ENCODE results near the gene MECP2.
"Not testable (repeated sequence)": the region's sequence is repeated elsewhere in the genome, so short reads cannot be mapped to it uniquely, and the experiment has no call there.

The MECP2 gene

DNA sequence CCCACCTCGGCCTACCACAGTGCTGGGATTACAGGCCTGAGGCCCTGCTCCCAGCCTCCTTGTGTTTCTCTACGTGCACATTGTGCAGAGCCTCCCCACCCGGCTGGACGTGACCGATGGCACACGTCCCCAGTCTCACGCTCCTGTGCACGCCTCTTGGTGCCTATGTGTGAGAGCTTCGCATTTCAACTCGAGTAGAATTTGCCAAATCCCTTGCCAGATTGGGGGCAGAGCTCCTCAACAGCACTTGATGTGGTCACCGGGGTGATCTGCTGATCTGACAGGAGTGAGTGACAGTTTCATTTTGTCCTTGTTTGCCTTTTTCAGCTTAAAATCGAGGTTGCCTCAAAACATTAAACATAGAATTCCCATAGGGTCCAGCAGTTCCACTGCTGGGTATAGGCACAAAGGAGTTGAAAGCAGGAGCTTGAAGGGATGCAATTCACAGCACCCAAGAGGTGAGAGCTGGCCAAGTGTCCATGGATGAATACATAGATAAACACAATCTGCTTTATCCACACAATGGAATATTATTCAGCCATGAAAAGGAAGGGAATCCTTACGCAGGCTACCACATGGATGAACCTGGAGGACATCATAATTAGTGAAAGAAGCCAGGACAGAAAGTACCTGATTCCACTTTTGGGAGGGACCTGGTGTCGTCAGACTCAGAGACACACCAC, 107.4 kb downstream of the MECP2 start:
- ATAC-seq, result no peak

DNA sequence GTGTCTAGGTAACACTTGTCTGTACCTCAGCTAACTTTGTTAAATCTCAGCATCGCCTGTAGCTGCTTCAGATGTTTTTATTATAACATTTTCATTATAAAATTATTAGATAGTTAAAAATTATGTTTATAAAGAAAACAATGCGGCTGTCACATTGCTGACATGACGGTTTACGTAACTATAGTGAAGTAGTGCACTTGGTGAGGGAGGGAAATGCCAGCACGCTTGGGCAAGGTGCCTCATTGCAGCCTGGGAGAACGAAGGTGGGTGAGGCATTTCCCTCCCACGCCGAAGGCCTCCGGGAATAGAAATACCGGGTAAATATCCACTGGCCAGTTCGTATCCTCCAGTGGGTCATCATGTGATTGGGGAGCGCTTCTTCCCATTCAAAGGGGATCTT, 109.0 kb downstream of the MECP2 start:
- no peaks in the 10 kb centered on the region for H3K27me3 Mint-ChIP-seq
- no peak overlapping the region for H3K27ac Mint-ChIP-seq
- H3K9me3 Mint-ChIP-seq, result no peaks in the 10 kb centered on the region
- ATAC-seq, result no peak
- H3K4me1 Mint-ChIP-seq, result peaks cover 38% of the 10 kb centered on the region
- DNase-seq, result no peak
- H3K4me3 Mint-ChIP-seq, result no peak overlapping the region

More for the DNA sequence above, 107.4 kb downstream of the MECP2 start:
- H3K4me1 Mint-ChIP-seq, result peaks cover 22% of the 10 kb centered on the region
- H3K27me3 Mint-ChIP-seq, result no peaks in the 10 kb centered on the region
- H3K9me3 Mint-ChIP-seq, result no peaks in the 10 kb centered on the region
- H3K27ac Mint-ChIP-seq, result peak overlapping the region; percentile 86 to 90
- peak overlapping the region; percentile 70 to 80 for H3K4me3 Mint-ChIP-seq
- peak in 1 of 2 donors; percentile 33 for DNase-seq

DNA sequence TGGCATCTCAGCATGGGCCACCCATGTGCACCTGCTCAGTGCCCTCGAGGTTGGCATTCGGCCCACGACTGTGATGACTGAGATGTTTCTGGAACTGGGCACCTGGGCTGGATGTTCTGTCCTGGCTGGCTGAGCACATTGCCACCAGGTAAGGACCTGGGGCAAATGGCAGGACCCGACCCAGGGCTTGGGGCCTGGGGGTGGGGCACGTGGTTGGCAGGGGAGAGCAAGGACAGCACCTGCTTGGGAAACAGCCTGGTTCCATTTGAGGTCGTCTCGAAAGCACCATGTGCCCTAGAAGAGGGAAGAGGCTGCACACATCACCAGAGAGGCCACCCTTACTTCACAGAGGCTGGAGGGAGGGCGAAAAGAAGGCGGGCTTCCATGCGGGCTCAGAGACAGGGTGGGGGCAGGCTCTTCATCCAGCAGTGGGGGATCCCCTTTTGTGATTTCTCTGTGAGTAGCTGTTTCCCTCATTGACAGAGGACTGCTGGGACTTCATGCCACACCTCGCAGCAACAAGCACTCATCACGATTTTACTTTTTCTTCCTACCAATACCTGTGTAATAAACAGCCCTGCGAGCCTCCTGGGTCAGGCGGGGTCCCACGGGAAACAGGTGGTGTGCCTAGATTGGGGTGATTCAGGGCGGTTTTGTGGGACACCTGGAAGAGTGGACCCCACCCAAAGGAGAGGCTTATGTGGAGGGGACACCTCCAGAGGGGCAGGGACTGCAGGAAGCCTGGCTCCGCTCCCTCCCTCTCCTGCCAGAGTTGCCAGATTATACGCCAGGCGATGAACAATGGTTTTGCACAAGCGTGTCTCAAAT, 113.0 kb downstream of the MECP2 start:
- DNase-seq (peak; percentile 42 to 58), ATAC-seq (peak; percentile 66)
- H3K9me3 Mint-ChIP-seq, result no peaks in the 10 kb centered on the region
- peaks cover 56% of the 10 kb centered on the region for H3K4me1 Mint-ChIP-seq
- no peaks in the 10 kb centered on the region for H3K27me3 Mint-ChIP-seq
- H3K4me3 Mint-ChIP-seq, result peak overlapping the region; percentile 87 to 92
- peak overlapping the region; percentile 90 to 95 for H3K27ac Mint-ChIP-seq

DNA sequence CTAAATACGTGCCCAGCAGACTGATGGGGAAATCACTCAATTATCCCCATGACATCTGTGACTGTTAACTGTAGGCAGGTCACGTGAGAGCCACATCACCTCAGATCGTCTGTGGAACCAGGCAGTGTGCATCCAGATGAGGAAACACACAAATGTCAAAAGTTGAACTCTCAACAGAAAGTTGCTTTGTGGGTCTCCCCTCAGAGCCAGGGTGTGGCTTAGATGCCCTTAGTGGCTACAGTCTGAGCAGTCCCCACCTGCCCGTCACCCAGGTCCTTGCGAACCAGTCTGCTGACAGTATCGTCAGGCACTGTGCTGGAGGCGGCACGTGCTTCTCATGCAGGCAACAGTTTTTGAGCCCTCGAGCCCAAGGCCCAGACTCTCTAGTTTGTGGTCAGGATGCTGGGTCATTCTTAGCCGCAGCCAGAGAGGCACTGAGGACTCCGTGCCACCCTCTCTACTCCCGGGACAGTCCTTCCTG, 114.2 kb downstream of the MECP2 start:
- peak overlapping the region in 1 of 2 donors; percentile 78 for H3K27ac Mint-ChIP-seq
- no peak for DNase-seq
- no peaks in the 10 kb centered on the region for H3K9me3 Mint-ChIP-seq
- no peaks in the 10 kb centered on the region for H3K27me3 Mint-ChIP-seq
- no peak for ATAC-seq
- H3K4me3 Mint-ChIP-seq, result peak overlapping the region; percentile 70 to 81
- H3K4me1 Mint-ChIP-seq, result peaks cover 51% of the 10 kb centered on the region

DNA sequence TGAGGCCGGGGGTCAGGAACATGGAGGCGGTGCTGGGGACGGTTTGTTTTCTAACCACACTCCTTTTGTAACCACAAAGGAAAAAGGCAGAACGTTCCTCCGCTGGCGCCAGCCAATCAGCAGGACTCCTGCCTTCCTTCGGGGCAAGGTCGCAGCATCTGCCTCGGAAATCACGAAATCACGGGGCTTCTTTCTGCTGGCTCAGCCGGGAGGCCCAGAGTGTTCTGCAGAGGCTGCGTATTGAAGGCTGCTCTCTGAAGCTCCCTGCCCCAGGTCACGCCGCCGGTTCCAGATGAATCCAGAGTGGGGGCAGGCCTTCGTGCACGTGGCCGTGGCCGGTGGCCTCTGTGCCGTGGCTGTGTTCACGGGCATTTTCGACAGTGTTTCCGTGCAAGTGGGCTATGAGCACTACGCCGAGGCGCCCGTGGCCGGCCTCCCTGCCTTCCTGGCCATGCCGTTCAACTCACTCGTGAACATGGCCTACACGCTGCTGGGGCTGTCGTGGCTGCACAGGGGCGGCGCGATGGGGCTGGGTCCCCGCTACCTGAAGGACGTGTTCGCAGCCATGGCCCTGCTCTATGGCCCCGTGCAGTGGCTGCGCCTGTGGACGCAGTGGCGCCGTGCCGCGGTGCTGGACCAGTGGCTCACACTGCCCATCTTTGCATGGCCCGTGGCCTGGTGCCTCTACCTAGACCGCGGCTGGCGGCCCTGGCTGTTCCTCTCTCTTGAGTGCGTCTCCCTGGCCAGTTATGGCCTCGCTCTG, 115.6 kb downstream of the MECP2 start:
- peaks cover 51% of the 10 kb centered on the region for H3K4me1 Mint-ChIP-seq
- ATAC-seq, result peak; percentile 44
- peak overlapping the region; percentile 85 to 92 for H3K27ac Mint-ChIP-seq
- H3K9me3 Mint-ChIP-seq, result no peaks in the 10 kb centered on the region
- H3K4me3 Mint-ChIP-seq, result peak overlapping the region; percentile 70 to 81
- no peaks in the 10 kb centered on the region for H3K27me3 Mint-ChIP-seq
- peak; percentile 43 to 70 for DNase-seq

DNA sequence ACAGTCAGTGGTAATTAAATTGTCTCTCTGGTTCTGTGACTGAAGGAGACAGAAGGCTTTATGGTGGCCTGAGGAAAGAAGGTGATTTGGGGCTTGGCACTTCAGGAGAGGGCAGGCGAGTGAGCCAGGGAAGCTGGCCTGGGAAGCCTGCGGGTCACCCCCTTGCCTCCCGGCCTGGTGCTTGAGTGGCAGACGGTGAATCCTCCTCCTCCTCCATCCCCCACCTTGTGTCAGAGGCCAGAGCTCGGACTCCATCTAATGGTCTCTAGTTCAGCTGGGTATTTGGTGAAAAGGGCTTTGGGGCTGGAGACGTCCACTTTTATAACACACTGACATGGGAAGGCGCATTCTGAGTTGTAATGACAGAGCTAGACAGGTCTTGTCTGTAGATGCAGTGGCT, 116.3 kb downstream of the MECP2 start:
- Mint-ChIP-seq H3K27me3 (no peaks in the 10 kb centered on the region), H3K27ac (peak overlapping the region; percentile 85 to 92), H3K9me3 (no peaks in the 10 kb centered on the region), H3K4me3 (peak overlapping the region; percentile 70 to 81), H3K4me1 (peaks cover 51% of the 10 kb centered on the region)
- DNase-seq, result no peak
- ATAC-seq, result no peak

DNA sequence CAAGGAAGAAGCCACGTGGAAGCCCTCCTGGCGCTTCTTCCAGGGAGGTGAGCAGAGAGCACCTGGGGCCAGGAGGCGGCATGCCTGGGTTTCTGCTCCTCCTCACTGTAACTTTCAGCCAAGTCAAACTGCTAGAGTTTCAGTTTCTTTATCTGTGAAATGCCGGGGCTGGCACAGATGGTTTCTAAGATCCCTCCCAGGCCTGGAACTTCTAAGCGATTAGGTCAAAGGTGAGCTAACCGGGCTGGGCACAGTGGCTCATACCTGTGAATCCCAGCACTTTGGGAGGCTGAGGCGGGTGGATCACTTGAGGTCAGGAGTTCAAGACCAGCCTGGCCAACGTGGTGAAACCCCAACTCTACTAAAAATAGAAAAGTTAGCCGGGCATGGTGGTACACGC, 117.1 kb downstream of the MECP2 start:
- H3K9me3 Mint-ChIP-seq, H3K27me3 Mint-ChIP-seq: not testable (repeated sequence)
- peak overlapping the region; percentile 77 to 81 for H3K4me3 Mint-ChIP-seq
- ATAC-seq (peak; percentile 63), DNase-seq (peak in 1 of 2 donors; percentile 34)
- peak overlapping the region; percentile 89 to 96 for H3K27ac Mint-ChIP-seq
- peaks cover 51% of the 10 kb centered on the region for H3K4me1 Mint-ChIP-seq

DNA sequence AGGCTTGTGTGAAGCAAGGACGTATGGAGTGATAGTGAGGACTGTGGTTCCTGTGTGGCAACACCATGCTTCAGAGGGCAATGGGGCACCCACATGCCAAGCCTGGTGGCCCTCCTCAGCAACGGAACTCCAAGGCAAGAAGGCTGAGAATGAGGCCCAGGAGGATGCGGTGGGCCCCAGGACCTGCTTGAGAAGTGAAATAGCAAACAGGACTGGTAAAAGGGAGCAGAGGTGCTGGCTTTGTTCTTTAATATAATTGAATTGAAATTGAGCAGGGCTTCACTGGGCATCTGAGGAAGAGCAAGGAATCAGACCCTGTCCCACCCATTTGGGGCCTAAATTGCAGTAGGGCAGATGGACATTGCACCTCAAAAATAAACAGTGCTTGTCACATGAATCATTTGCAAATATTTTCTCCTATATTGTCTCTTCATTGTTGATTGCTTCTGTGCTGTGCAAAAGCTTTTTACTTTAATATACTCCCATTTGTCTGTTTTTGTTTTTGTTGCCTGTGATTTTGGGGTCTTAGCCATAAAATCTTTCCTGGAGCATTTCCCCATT, 122.7 kb downstream of the MECP2 start:
- ATAC-seq (no peak), DNase-seq (no peak)
- no peaks in the 10 kb centered on the region for H3K27me3 Mint-ChIP-seq
- peak overlapping the region; percentile 97 for H3K27ac Mint-ChIP-seq
- H3K9me3 Mint-ChIP-seq, result no peaks in the 10 kb centered on the region
- peak overlapping the region; percentile 81 to 85 for H3K4me3 Mint-ChIP-seq
- peaks cover 20% of the 10 kb centered on the region for H3K4me1 Mint-ChIP-seq

DNA sequence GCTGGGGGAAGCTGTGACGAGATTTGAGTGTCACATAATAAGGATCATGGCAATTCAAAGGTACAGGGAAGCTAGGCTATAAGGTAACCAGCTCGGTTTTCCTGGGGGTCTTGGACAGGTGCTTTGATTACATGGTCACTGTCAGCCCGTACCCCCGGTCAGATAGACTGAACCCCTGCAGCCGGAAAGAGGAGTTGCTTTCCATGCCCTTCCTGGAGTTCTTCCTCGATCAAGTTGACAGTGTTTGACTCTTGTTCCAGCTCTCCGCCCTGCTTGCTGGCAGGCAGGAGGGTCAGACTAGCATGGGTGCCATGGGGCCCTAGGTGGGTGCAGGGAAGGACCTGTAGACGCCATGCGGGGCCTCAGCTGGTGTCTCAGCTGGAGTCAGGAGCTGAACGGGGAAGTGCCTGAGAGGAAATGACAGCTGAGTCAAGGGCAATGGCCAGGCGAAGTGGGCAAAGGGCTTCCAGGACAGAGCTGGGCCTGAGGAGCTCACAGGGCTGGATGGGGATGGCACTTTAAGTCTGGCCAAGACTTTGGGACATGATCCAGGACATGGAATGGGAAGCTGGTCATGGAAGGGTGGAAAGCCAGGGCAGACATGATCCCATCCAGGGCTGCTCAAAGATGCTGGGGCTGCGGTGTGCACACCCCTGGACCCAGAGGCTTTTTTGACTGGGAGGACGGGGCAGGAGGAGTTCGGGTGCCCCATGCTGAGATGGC, 123.4 kb downstream of the MECP2 start:
- peak overlapping the region; percentile 81 to 85 for H3K4me3 Mint-ChIP-seq
- H3K4me1 Mint-ChIP-seq, result peaks cover 20% of the 10 kb centered on the region
- ATAC-seq (no peak), DNase-seq (no peak)
- no peaks in the 10 kb centered on the region for H3K9me3 Mint-ChIP-seq
- H3K27me3 Mint-ChIP-seq, result no peaks in the 10 kb centered on the region
- H3K27ac Mint-ChIP-seq, result peak overlapping the region; percentile 97

DNA sequence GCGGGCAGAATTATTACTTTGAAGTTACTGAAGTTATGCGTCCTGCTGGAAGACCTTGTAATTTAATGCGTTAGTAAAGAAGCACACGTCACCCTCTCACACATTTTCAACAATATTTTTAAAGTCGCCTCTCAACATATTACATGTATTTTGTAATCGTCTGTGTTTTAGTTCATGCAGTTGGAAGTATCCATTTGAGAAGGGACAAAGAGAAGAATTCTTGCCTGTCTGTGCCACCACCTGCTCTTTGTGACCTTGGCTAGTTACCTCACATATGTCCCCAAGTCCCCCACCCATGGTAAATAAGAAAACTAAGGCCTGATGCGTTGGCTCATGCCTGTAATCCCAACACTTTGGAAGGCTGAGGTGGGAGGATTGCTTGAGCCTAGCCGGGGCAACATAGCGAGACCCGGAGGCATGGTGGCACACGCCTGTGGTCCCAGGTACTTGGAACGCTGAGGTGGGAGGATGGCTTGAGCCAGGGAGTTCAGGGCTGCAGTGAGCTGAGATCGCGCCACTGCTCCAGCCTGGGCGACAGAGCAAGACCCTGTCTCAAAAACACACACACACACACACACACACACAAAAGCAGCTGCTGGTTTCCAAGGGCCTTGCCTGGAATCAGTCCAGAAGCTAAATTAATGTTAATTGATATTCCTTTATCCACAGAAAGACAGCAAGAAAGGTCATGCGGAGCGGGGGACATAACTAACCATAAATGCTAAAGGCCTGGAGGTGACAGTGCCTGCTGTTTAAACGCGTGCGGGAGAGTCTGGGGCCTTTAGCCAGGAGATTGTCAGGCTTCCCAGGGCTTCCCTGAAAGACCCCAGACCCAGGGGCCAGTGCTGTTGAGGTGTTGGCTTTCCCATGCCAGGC, 124.2 kb downstream of the MECP2 start:
- H3K4me1 Mint-ChIP-seq, result peaks cover 21% of the 10 kb centered on the region
- no peak for ATAC-seq
- peak overlapping the region; percentile 97 for H3K27ac Mint-ChIP-seq
- H3K27me3 Mint-ChIP-seq, result no peaks in the 10 kb centered on the region
- DNase-seq, result no peak
- no peaks in the 10 kb centered on the region for H3K9me3 Mint-ChIP-seq
- H3K4me3 Mint-ChIP-seq, result peak overlapping the region; percentile 81 to 85

DNA sequence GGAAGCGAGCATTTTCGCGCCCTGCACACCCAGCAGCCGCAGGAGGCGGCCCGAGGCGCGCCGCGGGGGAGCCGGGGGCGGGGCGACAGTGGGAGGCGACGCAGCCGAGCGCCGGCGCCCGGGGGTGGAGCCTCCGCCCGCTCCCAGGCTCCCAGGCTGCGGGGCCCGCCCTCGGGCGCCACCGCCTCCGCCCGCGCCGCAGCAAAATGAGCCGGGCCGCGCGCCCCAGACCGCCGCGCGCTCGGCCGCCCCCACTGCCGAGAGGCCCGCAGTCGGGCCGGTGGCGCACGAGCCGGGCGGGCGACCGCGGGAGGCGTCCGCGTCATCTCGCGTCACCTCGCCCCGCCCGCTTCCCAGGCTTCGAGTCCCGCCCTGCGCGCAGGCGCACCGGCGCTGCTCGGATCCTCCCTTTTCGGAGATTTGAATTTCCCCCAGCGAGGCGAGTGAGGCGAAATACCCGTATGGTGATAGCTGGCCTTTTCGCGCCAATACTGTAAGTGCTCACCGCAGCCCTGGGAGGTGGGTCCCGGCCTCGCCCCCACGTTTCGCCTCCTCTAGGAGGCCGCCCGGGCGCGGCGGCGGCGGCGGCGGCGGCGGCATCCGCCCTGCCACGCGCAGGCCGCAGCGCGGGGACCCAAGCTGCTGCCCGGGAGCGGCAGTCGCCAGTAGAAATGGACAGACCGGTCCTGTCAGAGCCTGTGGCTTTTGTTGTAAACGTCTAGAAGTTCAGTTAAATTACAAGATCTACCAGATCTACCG, 125.0 kb downstream of the MECP2 start, which contains the start of gene TMEM187:
TMEM187 (plus strand) TSS at position 387 of the 759 bp plus-strand sequence. CDS start 9,309 bp downstream, outside the sequence.
- peaks cover 29% of the 10 kb centered on the region for H3K4me1 Mint-ChIP-seq
- no peaks in the 10 kb centered on the region for H3K9me3 Mint-ChIP-seq
- peak within 1 kb of the TSS; percentile 100 for H3K27ac Mint-ChIP-seq
- H3K27me3 Mint-ChIP-seq, result no peaks in the 10 kb centered on the region
- peak; percentile 71 for ATAC-seq
- DNase-seq, result peak; percentile 83 to 93
- peak within 1 kb of the TSS; percentile 100 for H3K4me3 Mint-ChIP-seq
